ENCODE results near the gene ZNF213.
"Not testable (repeated sequence)": the region's sequence is repeated elsewhere in the genome, so short reads cannot be mapped to it uniquely, and the experiment has no call there.

Gene ZNF213

DNA sequence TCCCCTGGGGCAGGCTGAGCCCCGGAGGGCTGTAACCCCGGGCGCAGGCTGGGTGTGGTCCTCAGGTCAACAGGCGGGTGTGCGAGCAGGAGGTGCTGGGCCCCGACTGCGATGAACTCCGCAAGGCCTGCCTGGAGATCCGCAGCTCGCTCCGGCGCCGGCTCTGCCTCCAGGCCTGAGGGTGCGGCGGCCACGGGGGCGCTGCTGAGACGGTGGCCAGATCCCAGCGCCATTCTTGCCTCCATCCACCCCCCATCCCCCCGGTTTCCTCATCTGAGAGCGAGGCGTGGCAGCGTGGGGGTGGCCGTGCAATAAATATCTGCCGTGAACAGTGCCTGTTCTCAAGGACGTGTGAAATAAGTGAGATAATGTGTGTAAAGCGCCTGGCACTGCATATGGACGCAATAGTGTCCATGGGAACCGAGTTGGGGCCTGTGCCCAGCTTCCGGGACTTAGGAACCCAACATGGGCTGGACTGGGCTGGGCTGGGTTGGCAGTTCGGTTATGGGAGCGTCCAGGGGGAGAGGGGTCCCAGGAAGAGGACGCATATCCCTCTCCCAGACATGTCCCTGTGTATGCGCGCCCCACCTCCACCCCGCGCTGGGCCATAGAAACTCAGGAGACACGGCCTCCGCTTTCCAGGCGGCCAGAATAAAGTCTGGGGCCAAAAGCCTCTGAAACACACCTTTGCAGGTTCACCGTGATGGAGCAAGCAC, 15.0 kb downstream of the ZNF213 start:
- DNase-seq: peak; percentile 59

DNA sequence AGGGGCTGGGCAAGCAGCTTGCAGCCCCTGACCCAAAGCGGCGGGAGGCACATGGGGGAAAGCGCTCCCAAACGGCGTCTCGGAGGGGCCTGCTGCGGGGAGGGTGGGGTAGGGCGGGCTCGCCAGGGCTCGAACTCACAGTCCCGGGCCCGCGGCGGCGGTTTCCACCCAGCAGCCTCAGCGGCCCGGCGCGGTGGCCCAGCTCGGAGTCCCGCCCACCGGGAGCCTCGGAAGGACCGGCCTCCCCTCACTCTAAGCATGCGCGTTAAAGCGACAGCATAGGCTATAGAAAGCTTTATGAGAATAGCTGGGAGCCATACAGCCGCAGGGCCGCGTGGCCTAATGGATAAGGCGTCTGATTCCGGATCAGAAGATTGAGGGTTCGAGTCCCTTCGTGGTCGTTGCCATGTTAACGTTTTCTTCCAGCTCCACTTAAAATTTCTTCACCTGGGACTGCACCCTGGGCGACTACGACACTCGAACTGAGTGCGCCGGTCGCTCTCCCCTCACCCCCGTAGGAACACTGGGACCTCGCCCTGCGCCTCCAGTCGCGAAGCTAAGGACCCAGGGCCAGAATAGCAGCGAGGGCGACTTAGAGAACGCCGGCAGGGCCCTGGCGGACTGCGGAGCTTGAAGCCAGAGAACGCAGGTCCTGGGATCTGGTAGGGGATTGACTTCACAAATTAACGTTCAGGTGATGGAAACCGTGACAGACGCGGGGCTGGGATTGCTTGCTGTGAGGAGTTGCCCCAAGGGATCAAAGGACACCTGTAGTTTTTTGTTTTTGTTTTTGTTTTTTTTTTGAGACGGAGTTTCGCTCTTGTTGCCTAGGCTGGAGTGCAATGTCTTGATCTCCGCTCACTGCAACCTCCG, 15.8 kb downstream of the ZNF213 start:
- DNase-seq: peak; percentile 99

DNA sequence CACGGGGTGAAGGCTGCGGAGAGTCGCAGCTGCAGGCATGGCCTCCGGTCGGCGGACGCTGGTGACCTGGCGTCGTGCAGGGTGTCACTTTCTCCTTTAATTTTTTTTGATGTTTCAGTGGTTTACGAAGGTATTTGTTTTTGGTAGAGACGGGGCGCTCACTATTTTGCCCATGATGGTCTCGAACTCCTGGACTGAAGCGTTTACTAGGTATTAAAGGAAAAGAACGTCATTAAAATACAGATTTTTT, 17.1 kb downstream of the ZNF213 start:
- DNase-seq: peak; percentile 63

GRCh38 chr16:3152277-3152990, 17.6 kb downstream of the ZNF213 start:
- peak; percentile 88 for DNase-seq

- no peak for DNase-seq
Measured at GRCh38 chr16:3152991-3153368, 18.2 kb downstream of the ZNF213 start.

GRCh38 chr16:3155181-3155580, 20.4 kb downstream of the ZNF213 start:
- DNase-seq: no peak

DNA sequence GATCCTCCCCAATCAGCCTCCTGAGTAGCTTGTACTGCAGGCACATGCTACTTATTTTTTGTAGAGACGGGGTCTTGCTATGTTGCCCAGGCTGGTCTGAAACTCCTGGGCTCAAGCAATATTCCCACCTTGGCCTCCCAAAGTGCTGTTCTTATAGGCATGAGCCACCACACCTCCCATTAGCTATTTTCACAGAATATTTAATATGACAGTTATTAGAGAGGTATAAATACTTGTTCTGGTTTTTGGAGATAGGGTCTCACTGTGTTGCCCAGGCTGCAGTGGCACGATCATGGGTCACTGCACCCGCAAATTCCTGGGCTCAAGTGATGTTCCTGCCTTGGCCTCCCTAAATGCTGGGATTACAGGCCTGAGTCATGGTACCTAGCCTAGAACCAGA, 21.1 kb downstream of the ZNF213 start:
- DNase-seq: no peak

DNA sequence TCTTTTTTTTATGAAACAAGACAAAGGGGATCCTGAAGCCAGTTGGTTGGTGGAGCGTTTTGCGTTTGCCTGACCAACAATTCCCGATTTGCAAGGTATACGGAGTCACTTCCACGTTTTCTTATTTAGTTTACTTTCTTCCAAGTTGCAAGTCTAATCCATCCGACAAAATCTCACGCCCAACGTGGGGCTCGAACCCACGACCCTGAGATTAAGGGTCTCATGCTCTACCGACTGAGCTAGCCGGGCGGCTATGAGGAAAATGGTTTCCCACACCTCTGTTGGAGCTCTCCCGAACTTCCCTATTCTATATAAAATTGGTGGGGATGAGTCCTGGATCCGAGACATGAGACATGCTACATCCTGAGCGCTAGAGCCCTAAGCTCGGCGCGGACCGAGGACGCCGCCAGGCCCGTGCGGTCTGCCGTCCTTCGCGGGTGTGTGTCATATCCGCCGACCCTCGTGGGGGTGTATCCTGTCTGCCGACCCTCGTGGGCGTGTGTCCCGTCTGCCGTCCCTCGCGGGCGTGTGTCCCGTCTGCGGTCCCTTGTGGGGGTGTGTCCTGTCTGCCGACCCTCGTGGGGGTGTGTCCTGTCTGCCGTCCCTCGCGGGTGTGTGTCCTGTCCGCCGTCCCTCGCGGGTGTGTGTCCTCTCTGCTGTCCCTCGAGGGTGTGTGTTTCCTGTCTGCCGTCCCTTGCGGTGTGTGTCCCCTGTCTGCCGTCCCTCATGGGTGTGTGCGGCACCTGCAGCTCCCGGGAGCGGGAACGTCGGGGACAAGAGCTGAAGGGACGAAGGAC, 22.6 kb downstream of the ZNF213 start:
- peak; percentile 74 for DNase-seq

- DNase-seq: no peak
Measured at GRCh38 chr16:3158026-3158509, 23.2 kb downstream of the ZNF213 start.

DNA sequence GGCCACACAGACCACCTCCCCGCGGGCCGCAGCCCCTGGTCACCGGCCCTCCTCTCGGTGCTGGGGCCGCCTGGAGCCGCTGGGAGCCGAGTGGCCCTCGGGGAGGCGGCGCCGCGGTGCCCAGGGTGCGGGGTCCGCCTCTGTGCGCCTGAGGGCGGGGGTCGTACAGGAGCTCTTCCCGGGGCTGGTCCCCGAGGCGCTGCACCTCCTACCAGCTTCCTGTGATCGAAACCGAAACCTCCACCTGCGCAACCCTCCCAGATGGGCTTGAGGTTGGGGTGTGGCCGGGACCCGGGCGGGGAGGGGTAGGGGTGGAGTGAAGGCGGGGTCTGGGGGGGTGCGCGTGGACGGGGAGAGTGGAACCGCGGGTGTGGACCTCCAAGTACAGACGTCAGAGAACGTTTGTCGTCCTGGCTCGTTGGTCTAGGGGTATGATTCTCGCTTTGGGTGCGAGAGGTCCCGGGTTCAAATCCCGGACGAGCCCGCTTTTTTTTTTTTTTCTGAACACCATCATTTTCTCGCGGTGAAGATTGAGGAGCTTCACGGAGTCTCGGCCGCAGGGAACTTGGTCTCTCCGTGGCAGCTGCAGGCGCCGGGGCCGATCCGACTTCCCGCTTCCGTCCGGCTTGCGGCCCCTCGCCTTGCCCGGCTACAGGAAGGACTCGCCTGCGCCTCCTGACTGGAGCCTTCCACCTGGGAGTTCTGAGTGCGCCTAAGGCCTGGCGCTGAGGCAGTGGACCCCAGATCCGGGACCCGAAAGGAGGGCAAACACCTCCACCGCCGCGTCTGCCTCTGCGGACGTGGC, 23.9 kb downstream of the ZNF213 start:
- peak; percentile 96 for DNase-seq

GRCh38 chr16:3161235-3162018, 26.6 kb downstream of the ZNF213 start:
- no peak for DNase-seq

GRCh38 chr16:3164121-3164991, 29.5 kb downstream of the ZNF213 start:
- DNase-seq: no peak

DNA sequence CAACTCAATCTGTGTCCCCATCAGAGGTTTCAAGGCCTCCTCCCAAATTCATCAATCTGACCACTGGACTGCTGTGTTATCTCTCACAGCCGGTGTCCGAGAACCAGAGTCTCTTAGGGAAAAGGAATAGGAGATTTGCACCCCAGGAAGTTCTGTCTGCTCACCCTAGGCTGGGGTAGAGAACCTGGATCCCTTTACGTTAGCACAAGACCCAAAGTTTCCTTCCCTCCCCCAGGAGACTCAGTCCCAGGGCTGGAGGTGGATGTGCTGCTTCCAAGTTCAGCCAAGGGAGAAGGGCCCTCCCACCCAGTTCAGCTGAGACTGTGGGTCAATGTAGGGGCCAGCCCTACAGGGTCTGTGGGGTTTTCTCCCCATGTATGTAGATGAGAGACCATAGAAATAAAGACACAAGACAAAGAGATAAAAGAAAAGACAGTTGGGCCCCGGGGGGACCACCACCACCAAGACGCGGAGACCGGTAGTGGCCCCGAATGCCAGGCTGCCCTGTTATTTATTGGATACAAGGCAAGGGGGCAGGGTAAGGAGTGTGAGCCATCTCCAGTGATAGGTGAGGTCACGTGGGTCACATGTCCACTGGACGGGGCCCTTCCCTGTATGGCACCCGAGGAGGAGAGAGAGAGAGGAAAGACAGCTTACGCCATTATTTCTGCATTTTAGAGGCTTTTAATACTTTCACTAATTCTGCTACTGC, 30.4 kb downstream of the ZNF213 start:
- DNase-seq: no peak

- no peak for DNase-seq
Measured at GRCh38 chr16:3166505-3166886, 31.7 kb downstream of the ZNF213 start.

- not testable (repeated sequence) for DNase-seq
Measured at GRCh38 chr16:3168729-3169128, 33.9 kb downstream of the ZNF213 start.

DNA sequence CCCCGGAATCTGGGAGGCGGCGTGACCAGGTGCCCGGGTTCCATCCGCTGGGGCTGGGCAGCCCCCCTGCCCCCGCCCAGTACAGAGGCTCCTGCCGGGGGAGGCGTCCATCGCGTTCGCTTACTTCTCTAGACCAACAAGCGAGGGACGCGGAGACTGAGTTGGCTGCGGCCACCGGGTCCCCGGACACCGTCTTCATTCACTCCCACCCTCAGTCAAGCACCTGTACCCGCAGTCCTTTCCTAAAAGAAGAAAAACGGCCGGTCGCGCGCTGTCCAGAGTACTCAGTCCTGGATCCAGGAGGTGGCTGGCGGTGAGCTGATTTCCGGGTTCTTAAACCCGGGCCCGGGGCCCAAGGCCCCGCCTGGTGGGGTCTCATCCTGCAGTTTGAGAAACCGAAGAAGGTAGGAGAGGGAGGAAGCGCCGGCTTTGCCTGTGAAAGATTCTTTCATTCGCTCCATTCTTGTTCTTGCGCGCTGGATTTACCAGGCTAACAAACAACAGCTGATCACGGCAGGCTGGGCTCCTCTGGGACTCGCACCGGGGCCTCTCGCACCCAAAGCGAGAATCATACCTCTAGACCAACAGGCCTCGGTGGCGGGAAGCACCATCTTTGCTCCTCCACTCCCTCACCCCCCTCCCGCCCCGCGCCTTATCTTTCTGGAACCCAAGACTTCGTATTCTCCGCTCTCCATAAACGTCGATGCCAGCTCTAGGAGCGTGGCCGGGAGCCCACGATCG, 35.8 kb downstream of the ZNF213 start:
- no peak for DNase-seq

- peak; percentile 56 for DNase-seq
Measured at GRCh38 chr16:3171181-3171854, 36.5 kb downstream of the ZNF213 start.

Data from CD4-positive, alpha-beta T cell treated with Interleukin-17A for 1 hour (primary cell).